GM20000 (cell line): ENCODE data around the gene GRIK1.

ENCODE experiments used
- DNase-seq: peaks from one replicate; pipeline ENCODE4 v3.0.0; 2012; ENCODE audit warnings: low spot score
- TF ChIP-seq, protein P1 (sequence below): IDR thresholded peaks from 2 replicates; pipeline ENCODE4 v1.5.1; 2012; ENCODE audit warnings: mild to moderate bottlenecking, control low read depth; ENCODE audit errors: extremely low read depth, missing control alignments

Gene GRIK1

GRCh38 chr21:29641635-29642550 is 297.9 kb downstream of the GRIK1 start:
- TF ChIP-seq, protein P1, sequence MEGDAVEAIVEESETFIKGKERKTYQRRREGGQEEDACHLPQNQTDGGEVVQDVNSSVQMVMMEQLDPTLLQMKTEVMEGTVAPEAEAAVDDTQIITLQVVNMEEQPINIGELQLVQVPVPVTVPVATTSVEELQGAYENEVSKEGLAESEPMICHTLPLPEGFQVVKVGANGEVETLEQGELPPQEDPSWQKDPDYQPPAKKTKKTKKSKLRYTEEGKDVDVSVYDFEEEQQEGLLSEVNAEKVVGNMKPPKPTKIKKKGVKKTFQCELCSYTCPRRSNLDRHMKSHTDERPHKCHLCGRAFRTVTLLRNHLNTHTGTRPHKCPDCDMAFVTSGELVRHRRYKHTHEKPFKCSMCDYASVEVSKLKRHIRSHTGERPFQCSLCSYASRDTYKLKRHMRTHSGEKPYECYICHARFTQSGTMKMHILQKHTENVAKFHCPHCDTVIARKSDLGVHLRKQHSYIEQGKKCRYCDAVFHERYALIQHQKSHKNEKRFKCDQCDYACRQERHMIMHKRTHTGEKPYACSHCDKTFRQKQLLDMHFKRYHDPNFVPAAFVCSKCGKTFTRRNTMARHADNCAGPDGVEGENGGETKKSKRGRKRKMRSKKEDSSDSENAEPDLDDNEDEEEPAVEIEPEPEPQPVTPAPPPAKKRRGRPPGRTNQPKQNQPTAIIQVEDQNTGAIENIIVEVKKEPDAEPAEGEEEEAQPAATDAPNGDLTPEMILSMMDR: no peak
- no peak for DNase-seq

DNA sequence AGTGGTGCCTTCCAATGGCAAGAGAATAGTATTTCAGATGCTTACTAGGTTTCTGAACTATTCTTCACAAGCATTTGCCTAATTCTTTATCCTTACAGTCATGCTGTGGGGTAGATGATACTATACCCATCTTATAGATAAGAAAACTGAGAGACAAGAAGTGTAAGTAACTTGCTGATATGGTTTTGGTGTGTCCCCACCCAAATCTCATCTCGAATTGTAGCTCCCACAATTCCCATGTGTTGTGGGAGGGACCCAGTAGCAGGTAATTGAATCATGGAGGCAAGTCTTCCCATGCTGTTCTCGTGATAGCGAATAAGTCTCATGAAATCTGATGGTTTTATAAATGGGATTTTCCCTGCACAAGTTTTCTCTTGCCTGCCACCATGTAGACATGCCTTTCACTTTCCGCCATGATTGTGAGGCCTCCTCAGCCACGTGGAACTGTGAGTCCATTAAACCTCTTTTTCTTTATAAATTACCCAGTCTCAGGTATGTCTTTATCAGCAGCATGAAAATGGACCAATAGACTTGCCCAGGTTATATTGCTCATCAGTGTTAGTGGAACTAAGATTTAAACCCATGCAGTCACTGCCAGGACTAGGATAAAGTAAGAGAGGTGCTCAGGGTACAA is 298.7 kb downstream of the GRIK1 start:
- TF ChIP-seq, protein P1: no peak
- no peak for DNase-seq

DNA sequence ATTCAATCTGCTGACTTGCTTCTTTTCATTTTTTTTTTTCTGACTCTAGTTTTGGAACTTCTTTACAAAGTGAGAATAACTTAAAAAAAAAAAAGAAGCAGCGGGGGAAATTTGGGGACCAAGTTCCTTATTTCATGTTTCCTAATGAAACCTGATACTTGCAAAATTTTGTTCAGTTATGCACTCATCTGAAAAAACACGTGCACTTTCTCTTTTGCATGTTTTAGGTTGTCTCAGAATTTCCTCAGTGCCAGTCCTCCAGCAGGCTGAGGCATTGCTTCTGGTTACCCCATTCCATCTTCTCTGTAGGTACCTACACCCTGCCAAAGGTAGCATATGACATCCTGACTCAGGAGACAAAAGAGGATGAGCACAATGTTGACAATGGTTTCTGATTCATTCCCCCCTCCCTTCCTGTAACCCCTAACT is 299.7 kb downstream of the GRIK1 start:
- TF ChIP-seq, protein P1: no peak
- peak; percentile 6 for DNase-seq

DNA sequence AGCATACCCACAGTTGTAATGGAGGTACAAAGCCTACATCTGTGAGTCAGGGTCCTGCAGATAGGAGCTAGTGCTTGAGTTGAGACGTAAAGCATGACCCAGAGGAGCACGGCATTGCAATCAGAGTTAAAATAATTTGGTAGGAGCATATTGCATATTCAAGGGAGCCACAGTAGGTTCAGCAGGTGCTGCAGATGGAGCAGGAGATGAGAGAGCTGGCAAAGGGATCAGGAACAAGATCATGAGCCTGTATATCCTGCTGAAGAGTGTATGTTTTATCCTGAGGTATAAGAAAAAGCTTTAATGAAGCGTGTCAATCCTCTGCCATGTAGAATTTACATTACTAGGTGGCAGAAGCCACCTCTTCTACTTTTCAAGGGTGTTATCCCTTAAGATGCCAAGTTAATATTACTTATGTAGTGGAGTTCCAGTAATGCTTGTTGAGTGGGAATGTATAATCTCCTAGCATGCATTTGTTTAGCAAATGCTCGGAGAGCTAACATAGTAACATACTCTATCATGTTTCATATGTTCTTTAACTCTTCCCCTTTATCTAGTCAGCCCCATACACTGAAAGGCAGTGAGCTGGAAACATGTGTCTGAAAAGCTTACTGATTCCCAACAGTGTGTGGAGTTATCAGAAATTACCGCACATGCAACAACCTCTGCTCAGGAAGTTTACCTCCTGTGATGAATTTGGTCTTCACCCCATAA is 300.3 kb downstream of the GRIK1 start:
- DNase-seq: no peak
- TF ChIP-seq, protein P1: no peak

GRCh38 chr21:29638761-29639327 is 301.0 kb downstream of the GRIK1 start:
- TF ChIP-seq, protein P1: no peak
- no peak for DNase-seq

GRCh38 chr21:29638138-29638537 is 301.7 kb downstream of the GRIK1 start:
- TF ChIP-seq, protein P1: no peak
- no peak for DNase-seq
